ENCODE data around the gene HLF.
A peak's percentile ranks its signal among the peaks of the same experiment; 100 is the strongest.

Gene HLF

DNA sequence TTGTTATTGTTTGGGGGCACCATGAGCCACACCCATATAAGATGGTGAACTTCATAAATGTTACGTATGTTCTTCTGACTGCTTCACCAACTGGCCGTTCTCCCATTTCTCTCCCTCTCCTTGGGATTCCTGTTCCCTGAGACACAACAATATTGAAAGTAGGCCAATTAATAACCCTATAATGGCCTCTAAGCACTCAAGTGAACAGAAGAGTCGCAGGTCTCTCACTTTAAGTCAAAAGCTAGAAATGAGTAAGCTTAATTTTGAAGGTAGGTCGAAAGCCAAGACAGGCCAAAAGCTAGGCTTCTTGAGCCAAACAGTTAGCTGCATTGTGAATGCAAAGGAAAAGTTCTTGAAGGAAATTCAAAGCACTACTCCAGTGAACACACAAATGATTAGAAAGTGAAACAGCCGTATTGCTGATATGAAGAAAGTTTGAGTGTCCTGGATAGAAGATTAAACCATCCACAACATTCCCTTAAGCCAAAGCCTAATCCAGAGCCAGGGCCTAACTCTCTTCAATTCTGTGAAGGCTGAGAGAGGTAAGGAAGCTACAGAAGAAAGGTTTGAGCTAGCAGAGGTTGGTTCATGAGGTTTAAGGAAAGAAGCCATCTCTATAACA lies 25.8 kb downstream of the HLF start:
- no peak for TF ChIP-seq CTCF (IDR thresholded peaks at IDR 0.05; ENCODE audit: insufficient read depth, low read depth, low read length, missing control alignments)
- H3K4me3 ChIP-seq (ENCODE audit: low read length): no peak overlapping the region
- no peak for DNase-seq (ENCODE audit: low read depth)

GRCh38 chr17:55291114-55291507 lies 26.4 kb downstream of the HLF start:
- H3K4me3 ChIP-seq (ENCODE audit: low read length): no peak overlapping the region
- no peak for DNase-seq (ENCODE audit: low read depth)
- no peak for TF ChIP-seq CTCF (IDR thresholded peaks at IDR 0.05; ENCODE audit: insufficient read depth, low read depth, low read length, missing control alignments)

GRCh38 chr17:55292094-55292493 lies 27.3 kb downstream of the HLF start:
- no peak overlapping the region for H3K4me3 ChIP-seq (ENCODE audit: low read length)
- TF ChIP-seq CTCF (IDR thresholded peaks at IDR 0.05; ENCODE audit: insufficient read depth, low read depth, low read length, missing control alignments): no peak
- DNase-seq (ENCODE audit: low read depth): no peak

GRCh38 chr17:55294042-55294751 lies 29.4 kb downstream of the HLF start:
- TF ChIP-seq CTCF (IDR thresholded peaks at IDR 0.05; ENCODE audit: insufficient read depth, low read depth, low read length, missing control alignments): no peak
- H3K4me3 ChIP-seq (ENCODE audit: low read length): no peak overlapping the region
- no peak for DNase-seq (ENCODE audit: low read depth)

- no peak overlapping the region for H3K4me3 ChIP-seq (ENCODE audit: low read length)
These were observed 30.8 kb downstream of the HLF start for GRCh38 chr17:55295411-55296170.

DNA sequence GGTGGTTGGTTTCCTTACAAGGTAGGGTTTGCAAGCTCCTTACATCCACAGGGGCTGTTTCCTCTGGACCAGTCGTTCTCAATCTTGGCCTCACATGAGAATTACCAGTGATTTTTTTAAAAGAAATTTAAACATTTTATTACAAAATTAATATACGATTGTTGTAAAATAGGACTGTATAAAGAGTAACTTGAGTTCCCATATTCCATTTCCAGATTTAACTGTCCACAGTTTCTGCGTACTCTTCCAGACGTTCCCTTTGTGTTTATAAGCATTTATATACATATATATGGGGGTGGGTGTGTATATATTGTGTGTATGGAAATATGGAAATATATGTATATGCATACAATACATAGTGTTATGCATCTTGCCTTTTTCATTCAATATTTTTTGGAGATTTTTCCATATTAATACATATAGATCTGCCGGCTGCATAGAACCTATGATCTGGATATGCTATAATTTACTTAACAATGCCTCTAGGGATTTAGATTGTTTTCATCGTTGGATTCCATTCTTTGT lies 31.5 kb downstream of the HLF start:
- DNase-seq (ENCODE audit: low read depth): no peak
- H3K4me3 ChIP-seq (ENCODE audit: low read length): no peak overlapping the region
- TF ChIP-seq CTCF (IDR thresholded peaks at IDR 0.05; ENCODE audit: insufficient read depth, low read depth, low read length, missing control alignments): no peak

More at GRCh38 chr17:55295411-55296170, 30.8 kb downstream of the HLF start:
- peak; percentile 94 for TF ChIP-seq CTCF (IDR thresholded peaks at IDR 0.05; ENCODE audit: insufficient read depth, low read depth, low read length, missing control alignments)
- DNase-seq (ENCODE audit: low read depth): peak; percentile 68
